ENCODE results near the gene LARGE2.

LARGE2 gene

GRCh38 chr11:45907911-45908370 is 14.5 kb upstream of the LARGE2 start:
- H3K27ac Mint-ChIP-seq: no peak overlapping the region
- H3K9me3 Mint-ChIP-seq: no peaks in the 10 kb centered on the region
- no peaks in the 10 kb centered on the region for H3K27me3 Mint-ChIP-seq (ENCODE audit: low read depth)
- no peak overlapping the region for H3K4me3 Mint-ChIP-seq
- TF ChIP-seq CTCF (IDR thresholded peaks at IDR 0.05; ENCODE audit: unreplicated experiment in 3 of 3): no peak
- peaks cover 9% of the 10 kb centered on the region for H3K4me1 Mint-ChIP-seq
- H3K36me3 Mint-ChIP-seq (ENCODE audit: low read depth): peaks cover 12% of the 10 kb centered on the region

GRCh38 chr11:45909594-45910475 is 12.6 kb upstream of the LARGE2 start:
- Mint-ChIP-seq H3K27ac (no peak overlapping the region), H3K36me3 (ENCODE audit: low read depth) (peaks cover 6% of the 10 kb centered on the region), H3K4me1 (peaks cover 9% of the 10 kb centered on the region), H3K9me3 (no peaks in the 10 kb centered on the region), H3K27me3 (ENCODE audit: low read depth) (no peaks in the 10 kb centered on the region), H3K4me3 (no peak overlapping the region)
- no peak for TF ChIP-seq CTCF (IDR thresholded peaks at IDR 0.05; ENCODE audit: unreplicated experiment in 3 of 3)

- TF ChIP-seq CTCF (IDR thresholded peaks at IDR 0.05; ENCODE audit: unreplicated experiment in 3 of 3): no peak
- Mint-ChIP-seq H3K9me3 (no peaks in the 10 kb centered on the region), H3K4me1 (peaks cover 9% of the 10 kb centered on the region), H3K4me3 (no peak overlapping the region), H3K27me3 (ENCODE audit: low read depth) (no peaks in the 10 kb centered on the region), H3K36me3 (ENCODE audit: low read depth) (peaks cover 6% of the 10 kb centered on the region), H3K27ac (no peak overlapping the region)
These were observed 11.8 kb upstream of the LARGE2 start for GRCh38 chr11:45910623-45911022.

GRCh38 chr11:45913514-45913913 is 8.9 kb upstream of the LARGE2 start:
- Mint-ChIP-seq H3K36me3 (ENCODE audit: low read depth) (peaks cover 6% of the 10 kb centered on the region), H3K27ac (no peak overlapping the region), H3K4me3 (peak overlapping the region in 1 of 3 experiments; percentile 17), H3K27me3 (ENCODE audit: low read depth) (no peaks in the 10 kb centered on the region), H3K4me1 (peaks cover 9% of the 10 kb centered on the region), H3K9me3 (no peaks in the 10 kb centered on the region)
- no peak for TF ChIP-seq CTCF (IDR thresholded peaks at IDR 0.05; ENCODE audit: unreplicated experiment in 3 of 3)

- Mint-ChIP-seq H3K27ac (no peak overlapping the region), H3K36me3 (ENCODE audit: low read depth) (peaks cover 6% of the 10 kb centered on the region), H3K9me3 (no peaks in the 10 kb centered on the region), H3K4me1 (peaks cover 6% of the 10 kb centered on the region), H3K4me3 (peak overlapping the region; percentile 62 to 77 (median 70)), H3K27me3 (ENCODE audit: low read depth) (no peaks in the 10 kb centered on the region)
- no peak for TF ChIP-seq CTCF (IDR thresholded peaks at IDR 0.05; ENCODE audit: unreplicated experiment in 3 of 3)
These were observed 8.4 kb upstream of the LARGE2 start for GRCh38 chr11:45913942-45914635.
